Stimulated activated CD4-positive, alpha-beta T cell treated with anti-CD3 and anti-CD28 coated beads, Interleukin-15, amount 100 ng/mL, for 48 hours (primary cell): Measurements from ENCODE around the gene LRRC8D.
"Not testable (repeated sequence)": the region's sequence is repeated elsewhere in the genome, so short reads cannot be mapped to it uniquely, and the experiment has no call there.

ENCODE experiments used
- DNase-seq, 2 donors: peaks; one replicate each; pipeline ENCODE4 v3.0.0-alpha.2; 2020; ENCODE audit warnings: low read depth in 2 of 2

LRRC8D gene

DNA sequence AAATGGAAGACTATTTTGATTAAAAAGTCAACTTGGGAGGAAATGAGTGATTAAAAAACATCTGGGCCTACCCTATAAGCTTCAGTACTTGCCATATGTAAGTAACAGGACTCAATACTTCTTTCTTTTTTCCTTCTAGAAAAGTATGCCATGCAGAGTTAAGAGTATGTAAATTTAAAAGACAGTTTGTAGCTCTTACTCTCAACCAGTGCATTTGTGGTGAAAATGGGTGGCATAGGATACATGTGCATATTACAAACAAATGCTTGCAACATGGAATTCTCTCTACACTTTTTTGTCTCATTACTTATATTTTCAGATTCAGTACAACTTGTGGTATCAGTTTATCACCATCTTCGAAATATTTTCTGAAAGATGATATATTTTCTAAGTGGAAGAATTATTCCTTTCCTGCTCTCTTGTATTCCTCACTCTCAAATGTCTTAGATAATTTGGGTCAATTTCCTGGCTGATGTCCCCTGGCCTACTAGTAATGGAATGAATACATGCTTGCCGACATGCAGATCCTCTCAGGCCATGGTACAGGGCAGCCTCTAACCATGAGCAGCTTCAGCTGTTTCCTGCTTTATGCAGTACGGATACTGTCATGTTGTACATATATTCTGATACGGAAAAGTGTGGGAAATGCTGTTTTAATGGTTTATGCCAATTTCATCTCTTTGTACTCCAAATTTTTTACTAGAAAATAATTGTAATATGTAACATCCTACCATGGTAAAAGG is 92.7 kb downstream of the LRRC8D start:
- DNase-seq = no peak

GRCh38 chr1:89917353-89917752 is 96.5 kb downstream of the LRRC8D start:
- DNase-seq = no peak

DNA sequence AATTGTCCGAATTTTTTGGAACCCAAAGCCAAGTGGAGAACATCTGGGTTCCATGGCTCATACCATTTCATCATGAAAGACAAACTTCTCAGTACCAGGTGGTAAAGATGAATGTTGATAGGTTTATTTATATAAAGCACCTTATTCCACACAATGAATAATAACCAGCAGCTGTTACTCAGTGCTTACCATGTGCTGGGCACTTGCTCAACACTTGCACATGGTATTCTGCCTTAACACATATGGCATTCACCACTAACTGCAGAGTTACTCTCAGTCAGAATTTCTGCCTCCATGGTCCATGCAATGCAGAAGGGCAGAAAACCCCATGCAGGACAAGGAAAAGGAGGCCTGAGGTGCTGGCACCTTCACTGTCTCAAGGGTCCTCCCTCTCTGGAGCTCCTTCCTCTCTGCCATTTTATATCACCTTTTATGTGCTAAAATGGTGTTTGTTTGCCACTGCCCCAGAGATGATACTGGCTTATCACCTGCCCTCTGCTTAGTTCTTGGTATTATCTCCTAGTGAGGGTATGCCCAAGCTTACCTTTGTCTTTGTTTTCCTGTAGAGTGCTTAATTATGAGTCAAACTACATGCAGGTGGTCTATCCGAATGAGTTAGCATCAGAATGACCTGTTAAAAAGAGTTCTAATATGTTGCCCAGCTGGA is 97.4 kb downstream of the LRRC8D start:
- no peak for DNase-seq

- no peak for DNase-seq
Observed at GRCh38 chr1:89918794-89919155, 97.9 kb downstream of the LRRC8D start.

GRCh38 chr1:89919174-89919573 is 98.3 kb downstream of the LRRC8D start:
- no peak for DNase-seq

GRCh38 chr1:89922911-89923310 is 102.1 kb downstream of the LRRC8D start:
- DNase-seq = no peak

DNA sequence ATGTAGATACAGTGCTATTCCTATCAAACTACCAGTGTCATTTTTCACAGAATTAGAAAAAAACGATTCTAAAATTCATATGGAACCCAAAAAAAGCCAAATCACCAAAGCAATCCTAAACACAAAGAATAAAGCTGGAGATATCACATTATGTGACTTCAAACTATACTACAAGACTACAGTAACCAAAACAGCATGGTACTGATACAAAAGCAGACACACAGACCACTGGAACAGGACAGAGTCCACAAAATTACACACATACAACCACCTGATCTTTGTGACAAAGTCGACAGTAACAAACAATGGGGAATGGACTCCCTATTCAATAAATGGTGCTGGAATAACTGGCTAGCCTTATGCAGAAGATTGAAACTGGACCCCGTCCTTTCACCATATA is 102.7 kb downstream of the LRRC8D start:
- DNase-seq = no peak

DNA sequence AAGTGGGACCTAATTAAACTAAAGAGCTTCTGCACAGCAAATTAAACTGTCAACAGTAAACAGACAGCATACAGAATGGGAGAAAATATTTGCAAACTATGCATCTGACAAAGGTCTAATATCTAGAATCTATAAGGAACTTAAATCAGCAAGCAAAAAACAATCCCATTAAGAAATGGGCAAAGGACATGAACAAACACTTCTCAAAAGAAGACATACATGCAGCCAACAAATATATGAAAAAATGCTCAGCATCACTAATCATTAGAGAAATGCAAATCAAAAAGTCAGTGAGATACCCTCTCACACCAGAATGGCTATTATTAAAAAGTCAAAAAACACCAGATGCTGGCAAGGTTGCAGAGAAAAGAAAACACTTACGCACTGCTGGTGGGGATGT is 103.2 kb downstream of the LRRC8D start:
- not testable (repeated sequence) for DNase-seq

GRCh38 chr1:89927049-89927448 is 106.2 kb downstream of the LRRC8D start:
- DNase-seq = no peak

- DNase-seq = no peak
Observed at GRCh38 chr1:89927478-89927877, 106.6 kb downstream of the LRRC8D start.

DNA sequence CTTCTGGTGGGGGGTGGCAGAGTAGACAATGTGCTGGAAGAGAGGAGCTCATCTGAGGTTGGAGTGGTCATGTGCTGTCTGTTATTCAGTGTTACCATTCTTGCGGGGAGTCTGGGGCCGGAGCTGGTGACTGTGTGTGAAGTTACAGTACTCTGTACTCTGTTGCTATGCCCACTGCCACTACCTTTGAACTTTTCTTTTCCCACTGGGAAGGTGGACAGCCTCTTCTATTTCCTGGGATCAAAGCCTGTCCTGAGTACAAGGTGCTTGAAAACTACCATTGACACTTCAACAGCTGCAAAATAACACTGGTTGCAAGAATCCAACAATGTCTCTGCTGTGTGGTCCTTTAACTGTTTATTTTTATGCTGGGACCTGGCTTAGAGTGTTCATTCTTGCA is 107.7 kb downstream of the LRRC8D start:
- no peak for DNase-seq

DNA sequence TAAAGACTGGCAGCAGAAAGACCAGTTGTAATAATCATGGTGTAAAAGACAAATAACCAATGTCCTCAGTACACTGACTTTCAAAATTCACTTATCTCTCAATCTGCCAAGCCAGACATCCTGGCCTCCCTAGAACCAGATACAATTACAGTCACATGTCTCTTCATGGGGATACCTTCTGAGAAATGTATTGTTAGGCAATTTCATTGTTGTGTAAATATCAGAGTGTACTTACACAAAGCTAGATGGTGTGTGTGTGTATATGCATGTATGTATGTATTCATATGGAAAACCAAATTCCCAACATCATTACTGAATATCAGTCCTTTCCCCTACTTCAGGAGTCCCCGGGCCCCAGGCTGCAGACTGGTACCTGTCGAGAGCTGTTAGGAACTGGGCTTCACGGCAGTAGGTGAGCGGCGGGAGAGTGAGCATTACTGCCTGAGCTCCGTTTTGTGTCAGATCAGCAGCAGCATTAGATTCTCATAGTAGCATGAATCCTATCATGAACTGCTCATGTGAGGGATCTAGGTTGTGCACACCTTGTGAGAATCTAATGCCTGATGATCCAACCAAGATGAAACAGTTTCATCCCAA is 108.7 kb downstream of the LRRC8D start:
- no peak for DNase-seq

GRCh38 chr1:89930579-89930978 is 109.7 kb downstream of the LRRC8D start:
- no peak for DNase-seq

GRCh38 chr1:89931964-89932363 is 111.1 kb downstream of the LRRC8D start:
- no peak for DNase-seq

DNA sequence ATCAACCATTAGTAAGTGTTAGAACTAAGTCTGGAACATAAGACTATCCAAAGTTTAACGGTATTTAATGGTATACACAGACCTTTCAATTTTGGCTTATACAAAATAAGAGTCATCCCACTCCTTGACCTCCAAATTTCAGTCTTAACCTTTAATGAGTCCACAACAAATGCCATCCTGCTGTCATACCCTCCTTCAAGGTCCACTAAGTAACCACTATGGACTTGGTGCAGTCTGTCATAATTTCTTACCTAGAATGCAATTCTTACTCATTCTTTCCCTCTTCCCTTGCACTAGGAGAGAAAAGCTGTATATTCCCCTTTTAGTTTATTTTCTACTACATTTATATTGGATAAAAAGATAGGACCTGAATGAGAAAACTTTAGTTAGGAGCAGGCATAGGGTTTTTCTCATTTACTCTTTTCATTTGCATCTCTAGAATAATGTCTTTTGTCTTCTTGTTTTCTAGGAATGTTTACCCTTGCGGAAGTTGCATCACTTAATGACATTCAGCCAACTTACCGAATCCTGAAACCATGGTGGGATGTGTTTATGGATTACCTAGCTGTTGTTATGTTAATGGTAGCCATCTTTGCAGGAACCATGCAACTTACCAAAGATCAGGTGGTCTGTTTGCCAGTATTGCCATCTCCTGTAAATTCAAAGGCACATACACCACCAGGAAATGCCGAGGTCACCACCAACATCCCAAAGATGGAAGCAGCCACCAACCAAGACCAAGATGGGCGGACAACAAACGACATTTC is 111.9 kb downstream of the LRRC8D start:
- no peak for DNase-seq

DNA sequence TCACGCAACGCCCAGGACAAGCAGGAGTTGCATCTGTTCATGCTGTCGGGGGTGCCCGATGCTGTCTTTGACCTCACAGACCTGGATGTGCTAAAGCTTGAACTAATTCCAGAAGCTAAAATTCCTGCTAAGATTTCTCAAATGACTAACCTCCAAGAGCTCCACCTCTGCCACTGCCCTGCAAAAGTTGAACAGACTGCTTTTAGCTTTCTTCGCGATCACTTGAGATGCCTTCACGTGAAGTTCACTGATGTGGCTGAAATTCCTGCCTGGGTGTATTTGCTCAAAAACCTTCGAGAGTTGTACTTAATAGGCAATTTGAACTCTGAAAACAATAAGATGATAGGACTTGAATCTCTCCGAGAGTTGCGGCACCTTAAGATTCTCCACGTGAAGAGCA is 113.6 kb downstream of the LRRC8D start:
- no peak for DNase-seq

GRCh38 chr1:89935235-89935634 is 114.4 kb downstream of the LRRC8D start:
- DNase-seq = no peak

- DNase-seq = no peak
Observed at GRCh38 chr1:89936694-89937093, 115.9 kb downstream of the LRRC8D start.

GRCh38 chr1:89938171-89939055 is 117.6 kb downstream of the LRRC8D start:
- DNase-seq = no peak

GRCh38 chr1:89939059-89939570 is 118.3 kb downstream of the LRRC8D start:
- DNase-seq = no peak
